ENCODE data around the gene FAM20C.

The FAM20C gene

DNA sequence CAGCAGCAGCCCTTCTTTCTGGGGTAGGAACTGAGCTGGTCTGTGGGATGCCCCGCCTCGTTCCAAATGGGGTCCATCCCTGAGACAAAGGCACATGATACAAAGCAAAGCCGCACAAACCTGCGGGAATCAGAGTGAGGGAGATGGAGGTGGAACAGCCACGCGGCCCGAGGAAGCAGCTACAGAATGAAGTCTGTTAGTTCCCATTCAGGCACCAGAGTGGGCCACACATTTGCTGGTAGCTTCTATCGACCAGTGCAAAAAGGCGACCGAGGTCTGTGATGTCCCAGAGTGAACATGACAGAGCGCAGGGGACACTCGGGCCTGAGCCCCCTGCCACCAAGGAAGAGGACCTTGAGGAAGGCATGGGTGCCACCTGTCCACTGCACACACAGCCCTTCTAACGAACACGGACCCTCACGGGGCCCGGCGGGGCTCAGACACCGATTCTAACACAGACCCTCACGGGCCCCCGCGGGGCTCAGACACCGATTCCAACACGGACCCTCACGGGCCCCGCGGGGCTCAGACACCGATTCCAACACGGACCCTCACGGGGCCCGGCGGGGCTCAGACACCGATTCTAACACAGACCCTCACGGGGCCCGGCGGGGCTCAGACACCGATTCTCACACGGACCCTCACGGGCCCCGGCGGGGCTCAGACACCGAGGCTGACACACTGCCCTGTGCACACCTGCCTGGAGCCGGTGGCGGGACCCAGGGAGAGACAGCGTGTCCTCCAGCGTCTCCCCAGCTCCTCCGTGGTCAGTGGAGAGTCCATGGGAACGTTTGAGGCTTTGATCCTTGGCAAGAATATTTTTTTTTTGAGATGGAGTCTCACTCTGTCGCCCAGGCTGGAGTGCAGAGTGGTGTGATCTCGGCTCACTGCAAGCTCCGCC, 32.8 kb upstream of the FAM20C start:
- no peak for DNase-seq

DNA sequence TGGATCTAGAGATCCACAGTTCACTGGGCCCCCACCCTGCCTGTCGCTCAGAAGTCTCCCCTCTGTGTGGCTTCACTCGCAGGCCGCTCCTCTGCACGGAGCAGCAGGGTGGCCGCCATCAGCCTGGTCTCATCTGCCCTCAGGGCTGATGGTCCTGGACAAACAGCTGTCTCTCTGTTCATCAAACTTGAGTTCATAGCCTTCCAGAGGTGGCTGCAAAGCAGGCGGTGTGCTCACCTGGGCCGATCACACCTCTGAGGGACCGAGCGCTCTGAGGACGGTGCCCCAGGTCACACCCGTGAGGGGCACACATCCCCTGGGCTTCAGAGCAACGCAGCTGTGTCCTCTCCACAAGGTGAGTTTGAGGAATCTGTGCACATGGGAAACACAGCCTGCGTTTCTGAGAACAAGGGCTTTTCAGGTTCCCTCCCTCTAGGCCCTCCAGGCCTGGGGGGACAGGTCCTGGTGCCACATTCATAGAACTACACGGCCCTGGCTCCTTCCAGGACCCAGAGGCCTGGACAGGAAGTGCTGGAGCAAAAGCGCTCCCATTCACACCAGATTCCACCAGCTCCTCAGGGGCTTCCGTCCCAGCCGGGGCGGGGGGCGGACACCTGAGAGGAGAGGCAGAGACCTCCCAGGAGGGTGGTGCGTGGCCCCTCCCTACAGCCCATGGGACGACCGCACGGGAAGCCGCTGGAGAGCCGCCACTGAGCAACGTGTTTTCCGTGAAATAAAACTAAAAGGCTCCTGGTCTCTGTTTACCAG, 31.2 kb upstream of the FAM20C start:
- no peak for DNase-seq

DNA sequence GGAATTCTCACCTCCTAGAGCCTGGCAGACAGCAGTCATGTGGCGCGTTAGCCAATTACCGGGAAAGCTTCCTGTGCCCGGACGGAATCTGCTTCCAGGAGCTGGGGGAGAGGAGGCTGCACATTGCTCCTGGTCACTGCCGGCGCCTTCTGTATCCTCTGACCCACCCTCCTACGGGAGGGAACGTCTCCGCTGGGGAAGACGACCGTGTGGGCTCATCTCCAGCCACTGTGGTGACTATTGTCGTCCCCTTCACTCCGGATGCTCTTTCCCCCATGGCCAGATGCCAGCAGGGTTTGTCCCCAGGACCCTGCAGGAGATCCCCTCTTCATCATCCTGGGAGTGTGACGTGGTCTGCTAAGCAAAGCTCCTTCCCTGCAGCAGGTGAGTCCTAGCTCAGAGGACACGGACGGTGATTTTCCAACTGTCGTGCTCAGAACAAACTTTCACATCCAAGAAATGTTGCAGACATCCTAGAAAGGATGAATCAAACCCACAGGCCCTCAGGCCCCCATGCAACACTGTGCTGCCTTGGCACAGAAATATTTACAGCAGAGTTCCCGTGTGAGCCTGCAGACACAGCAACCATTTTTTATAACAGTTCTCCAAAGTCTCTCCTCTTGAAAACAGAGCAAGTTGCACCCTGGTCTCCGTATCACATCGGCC, 29.6 kb upstream of the FAM20C start:
- DNase-seq, result no peak

DNA sequence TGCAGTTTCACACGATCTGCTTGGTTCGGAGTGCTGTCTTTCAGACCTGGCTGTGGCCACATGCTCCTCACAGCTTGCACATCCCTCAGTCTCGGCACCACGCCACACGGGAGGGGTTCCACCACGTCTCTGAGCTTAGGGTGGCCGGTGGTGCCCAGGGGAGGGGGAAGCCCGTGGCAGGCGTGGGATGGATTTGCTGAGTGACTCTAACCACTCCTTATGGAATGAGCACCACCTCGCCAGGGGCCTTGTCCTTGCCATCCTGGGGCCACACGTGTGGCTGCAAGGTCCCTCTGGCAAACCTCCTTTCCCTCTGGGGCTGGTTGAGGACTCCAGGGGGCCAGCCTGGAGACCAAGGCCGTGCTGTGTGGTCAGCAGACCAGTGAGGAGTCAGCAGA, 29.1 kb upstream of the FAM20C start:
- DNase-seq, result no peak

DNA sequence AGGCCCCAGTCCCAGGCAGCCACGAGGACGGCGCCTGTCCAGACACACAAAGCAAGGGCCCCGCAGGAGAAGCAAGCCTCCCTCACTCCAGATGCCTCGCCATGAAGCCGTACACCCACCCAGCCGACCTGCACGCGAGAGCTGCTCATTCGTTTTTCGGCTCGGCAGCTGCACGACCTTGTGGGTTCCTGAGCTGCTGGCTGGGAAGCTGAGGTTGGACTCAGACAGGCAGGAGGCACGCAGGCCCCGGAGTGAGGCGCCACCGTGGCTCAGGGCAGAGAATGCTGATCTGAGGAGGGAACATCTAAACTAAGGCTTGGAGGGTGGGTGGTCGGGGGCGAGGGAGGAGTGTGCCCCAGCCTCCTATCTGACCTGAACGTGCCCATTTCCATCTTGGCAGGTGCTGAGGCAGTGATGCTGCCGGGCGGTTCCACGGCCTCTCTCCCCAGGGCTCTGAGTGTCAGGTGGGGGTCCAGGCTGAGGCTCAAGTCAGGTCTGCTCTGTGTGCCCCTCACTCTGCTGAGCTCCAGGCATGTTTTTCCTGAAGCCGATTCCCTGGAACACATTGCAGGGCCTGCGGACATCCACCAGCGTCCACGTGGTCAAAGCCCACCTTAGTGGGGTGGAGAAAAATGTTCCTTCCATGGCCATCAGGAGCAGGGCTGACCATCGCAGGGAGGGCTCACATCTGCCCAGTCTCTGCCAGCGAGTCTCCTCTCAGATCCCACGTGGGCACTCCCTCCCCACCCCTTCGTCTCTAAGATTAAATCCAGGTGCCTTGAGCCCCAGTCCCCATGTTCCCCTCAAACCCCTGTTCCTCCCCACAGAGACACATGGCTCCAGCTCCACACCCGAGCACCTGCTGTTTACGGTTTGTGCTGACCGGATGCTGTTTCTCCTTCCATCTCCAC, 28.1 kb upstream of the FAM20C start:
- no peak for DNase-seq

DNA sequence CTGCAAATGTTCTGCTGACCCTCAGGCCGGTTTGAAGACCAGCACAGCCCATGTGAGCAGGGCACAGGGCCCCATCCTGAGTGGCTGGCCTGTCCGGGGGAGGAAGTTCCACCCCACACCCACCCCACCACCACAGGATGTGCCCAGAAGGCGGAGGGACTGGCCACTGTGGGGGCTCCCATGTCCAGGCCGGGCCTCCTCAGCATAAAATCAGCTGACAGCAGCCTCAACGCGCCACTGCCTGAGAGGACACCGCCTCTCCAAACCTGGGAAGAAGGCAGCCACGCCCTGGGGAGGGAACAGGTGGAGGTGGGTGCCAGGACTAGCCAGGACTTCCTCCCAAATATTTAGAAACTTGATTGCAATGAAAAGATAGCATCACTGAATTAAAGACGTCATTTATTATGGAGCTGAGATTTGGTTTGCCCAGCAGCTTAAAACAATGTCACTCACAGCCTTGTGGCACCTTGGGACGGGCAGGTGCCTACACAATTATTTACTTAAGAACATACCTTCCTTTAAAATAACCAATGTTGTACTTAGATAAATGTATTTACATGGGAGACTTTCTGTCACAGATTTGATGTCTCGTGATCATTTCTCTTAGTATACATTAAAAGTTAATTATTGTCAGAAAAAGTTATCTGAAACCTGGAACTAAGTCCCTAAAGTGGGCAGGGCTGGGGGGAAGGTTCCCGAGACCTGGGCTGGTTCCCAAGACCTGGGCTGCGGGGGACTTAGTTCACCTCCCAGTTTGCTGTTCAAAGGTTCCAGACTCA, 27.3 kb upstream of the FAM20C start:
- no peak for DNase-seq

DNA sequence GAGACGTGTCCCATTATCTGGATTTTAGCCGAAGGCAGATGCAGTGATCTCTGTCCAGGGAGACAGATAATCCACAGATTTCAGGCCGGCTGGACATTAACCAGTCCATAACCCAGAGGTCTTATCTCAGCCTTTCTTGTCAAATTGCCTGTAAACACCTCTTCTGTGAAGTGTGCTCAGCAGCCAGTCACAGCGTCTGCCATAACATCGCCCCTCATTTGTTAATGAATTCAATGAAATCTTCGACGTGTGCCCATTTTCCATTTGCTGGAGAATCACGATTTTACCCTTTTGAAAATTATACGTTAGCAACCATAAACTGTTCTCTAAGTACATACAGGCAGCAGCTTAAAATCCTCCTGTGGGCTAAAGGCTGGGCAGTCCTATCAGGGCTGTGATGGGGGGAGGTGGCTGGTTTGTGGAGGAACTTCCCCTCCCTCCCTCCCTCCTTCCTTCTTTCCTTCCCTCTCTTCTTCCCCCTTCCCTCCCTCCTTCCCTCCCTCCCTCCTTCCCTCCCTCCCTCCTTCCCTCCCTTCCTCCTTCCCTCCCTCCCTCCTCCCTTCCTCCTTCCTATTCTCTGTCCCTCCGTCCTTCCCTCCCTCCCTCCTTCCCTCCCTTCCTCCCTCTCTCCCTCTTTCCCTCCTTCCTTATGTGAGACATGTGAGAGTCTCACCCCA, 26.6 kb upstream of the FAM20C start:
- DNase-seq, result no peak

DNA sequence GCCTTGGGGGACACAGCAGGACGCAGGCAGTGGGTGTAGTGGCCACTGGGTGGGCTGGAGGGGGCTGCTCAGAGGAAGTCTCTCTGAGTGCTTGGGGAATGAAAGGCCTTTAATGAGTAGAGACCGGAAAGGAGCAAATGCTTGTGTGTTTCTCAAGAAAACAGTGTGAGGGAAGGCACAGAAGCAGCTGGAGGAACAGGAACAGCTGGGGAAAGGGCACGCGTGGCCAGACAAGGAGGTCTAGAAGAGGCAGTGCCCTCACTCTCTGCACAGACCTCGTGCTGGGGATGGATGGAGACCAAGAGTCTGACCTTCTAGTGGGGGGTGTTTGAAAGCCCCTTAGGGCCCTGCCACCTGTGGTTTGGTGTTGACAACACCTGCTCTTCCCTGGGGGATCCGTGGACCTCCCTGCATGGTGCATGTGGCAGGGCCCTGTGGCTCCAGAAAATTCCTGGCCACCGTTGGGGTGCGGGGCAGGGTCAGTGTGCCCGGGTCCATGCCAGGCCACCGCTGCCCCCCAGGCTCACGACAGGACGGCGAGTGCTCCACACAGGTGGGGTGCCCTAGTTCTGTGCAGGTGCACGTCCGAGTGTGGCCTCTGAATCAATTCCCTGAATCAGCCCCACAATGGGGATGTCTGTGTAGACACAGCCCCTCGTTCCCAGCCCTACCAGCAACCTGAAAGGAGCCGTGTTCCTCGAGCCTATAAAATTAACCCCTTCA, 25.9 kb upstream of the FAM20C start:
- no peak for DNase-seq

DNA sequence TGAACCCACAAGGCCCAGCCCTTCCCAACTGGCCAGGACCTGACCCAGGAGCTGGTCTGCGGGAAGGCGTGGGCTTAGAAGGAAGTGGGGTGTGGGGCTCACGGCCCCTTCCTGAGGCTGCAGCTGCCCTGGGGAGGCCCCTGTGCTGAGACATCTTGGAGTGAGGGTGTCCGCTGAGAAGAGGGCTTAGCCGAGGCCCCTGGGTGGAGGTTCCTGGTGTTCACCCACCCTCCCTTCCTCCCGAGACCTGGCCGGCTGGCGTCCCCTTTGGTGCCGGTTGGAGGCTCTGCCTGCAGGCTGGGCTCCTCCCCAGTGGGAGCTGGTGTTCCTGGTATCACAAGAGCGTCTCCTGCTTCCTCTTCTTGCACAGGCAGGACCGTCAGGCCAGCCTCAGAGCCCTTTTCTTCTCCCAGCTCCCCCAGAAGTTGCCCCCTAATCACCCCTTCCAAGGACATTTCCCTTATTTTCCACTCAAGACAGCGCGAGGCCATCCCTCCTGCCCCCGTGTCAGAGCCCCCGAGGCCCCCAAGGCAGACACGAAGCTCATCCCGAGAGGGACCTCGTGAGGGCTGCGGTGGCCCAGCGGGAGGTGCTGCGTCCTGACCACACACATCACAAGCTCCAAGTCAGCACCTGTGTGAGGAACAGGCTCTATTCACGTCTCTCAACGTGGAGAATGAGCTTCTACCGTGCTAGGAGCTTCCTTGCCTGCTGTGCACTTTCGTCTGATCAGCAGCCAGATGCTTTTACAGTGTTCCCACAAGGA, 25.1 kb upstream of the FAM20C start:
- DNase-seq, result no peak

DNA sequence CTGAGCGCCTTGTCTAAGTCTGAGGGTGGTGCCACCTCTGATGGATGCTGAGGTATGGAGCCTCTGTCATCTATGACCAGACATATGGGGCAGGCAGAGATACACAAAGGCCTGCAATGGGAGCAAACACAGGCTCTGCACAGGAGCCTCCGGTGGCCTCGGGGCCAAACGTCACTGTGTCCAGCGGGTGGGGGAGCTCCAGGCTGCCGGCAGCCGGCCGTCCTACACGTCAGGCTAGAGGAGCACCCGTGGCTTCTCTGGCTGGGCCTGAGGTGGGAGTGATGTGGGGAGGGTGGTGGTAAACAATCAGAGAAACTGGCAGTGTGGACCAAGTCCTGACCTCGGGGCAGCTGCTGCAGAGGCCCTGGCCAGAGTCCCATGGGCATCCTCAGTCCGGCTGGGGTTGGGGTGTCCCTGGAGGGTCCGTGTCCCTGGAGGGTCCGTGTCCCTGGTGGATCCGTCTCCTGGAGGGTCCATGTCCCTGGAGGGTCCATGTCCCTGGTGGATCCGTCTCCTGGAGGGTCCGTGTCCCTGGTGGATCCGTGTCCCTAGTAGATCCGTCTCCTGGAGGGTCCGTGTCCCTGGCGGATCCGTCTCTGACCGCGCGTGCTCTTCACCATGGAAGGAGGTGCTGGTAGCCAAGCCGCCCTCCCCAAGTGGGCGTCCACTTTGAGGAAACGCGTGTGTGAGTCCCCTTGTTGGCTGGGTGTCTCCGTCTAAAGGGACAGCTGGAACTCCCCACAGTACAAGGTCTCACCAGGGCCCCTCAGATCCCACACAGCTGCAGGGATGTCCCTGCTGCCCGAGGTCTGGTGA, 24.2 kb upstream of the FAM20C start:
- no peak for DNase-seq

DNA sequence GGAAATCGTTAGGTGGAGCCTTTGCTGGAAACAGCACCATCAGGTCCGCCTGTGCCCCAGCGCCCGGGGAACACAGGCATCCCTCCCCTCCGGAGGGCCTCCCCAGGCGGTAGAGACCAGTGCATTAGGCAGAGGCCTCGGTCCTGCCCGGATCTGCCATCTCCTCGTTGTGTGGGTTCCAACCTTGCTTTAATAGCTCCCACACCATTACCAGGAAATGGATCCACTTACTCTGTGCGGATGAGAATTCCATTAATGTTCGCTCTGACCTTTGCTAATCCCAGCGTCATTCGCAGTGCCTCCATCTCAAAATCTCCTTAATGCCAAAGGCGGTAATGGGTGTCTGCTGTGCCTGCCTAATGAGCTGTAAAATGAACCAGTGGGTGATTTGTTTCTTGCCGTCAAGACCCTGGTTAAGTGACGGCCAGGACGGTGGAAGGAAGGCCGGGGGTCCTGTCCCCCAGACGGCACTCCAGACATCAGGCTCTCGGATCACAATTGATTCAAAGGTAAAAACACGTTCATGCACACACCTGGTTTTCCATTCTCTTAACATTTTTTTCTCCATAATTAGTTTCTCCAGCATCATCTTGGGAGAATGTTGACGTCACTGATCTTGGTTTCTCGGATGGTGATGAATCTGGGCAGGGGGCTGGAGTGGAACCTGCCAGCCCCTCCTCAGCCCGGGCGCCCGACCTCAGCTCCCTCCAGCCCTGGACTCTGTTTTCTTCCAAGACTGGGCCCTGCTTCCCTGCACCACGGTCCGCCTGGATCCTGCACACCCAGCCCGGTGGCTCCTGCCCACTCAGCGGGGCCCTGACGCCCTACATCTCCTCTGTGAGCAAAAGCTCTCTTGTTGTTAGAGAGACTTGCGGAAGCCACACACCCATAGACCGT, 22.8 kb upstream of the FAM20C start:
- DNase-seq, result no peak

DNA sequence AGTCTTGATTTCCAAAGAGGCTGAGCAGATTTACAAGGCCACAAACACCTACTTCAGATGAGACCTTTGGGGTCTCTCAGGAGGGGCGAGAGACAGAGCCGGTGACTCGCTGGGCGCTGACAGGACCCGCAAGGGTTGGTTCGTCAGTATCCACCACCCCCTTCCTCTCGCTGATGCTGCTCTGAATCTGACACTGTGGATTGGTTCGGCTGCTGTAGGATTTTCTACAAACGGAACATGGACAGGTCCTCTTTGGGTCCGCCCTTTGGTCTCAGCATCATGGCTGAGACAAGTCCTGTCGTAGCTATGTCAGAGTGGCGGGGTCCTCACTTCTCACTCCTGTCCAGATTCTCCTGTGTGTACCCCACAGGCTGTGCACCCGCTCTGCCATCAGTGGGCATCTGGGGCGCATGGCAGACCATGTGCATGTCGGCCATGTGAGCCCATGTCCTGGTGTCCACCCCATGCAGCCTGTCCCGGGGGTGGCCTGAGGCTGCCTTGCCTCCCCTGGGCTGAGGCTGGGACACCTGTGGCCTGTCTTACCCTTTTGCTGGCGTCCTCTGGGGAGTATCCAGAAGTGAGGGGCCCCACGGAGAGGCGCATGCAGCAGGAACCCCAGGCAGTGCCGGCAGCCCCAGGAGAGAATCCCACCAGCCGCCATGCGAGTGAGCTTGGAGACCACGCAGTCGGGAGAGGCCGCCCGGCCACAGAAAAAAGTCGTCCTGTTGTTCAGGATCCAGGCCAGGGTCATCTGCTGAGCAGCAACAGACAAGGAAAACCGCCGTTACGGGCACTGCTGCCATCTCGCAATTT, 21.6 kb upstream of the FAM20C start:
- DNase-seq, result no peak

DNA sequence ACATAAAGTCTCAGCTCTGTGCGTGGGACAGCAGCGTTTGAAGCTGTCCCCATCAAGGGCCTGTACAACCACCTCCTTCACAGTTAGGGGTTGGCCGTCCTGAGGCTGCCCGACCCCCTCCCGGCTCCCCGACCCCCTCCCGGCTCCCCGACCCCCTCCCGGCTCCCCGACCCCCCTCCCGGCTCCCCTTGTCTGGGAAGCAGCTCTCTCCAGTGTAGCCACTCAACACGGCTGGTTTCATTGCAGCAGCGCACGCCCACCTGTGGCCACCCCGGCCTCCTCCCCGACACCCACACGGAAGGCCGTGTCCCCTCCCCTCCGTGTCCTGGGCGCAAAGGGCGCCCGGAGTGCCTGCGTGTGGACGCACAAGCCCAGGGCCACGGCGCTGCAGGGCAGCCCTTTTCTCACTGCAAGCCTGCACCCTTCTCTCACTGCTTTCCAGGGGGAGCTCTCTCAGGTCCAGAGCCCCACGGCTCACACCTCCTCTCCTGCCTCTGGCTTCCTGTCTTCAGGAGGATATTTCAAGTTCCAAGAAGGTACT, 20.9 kb upstream of the FAM20C start:
- DNase-seq, result no peak

DNA sequence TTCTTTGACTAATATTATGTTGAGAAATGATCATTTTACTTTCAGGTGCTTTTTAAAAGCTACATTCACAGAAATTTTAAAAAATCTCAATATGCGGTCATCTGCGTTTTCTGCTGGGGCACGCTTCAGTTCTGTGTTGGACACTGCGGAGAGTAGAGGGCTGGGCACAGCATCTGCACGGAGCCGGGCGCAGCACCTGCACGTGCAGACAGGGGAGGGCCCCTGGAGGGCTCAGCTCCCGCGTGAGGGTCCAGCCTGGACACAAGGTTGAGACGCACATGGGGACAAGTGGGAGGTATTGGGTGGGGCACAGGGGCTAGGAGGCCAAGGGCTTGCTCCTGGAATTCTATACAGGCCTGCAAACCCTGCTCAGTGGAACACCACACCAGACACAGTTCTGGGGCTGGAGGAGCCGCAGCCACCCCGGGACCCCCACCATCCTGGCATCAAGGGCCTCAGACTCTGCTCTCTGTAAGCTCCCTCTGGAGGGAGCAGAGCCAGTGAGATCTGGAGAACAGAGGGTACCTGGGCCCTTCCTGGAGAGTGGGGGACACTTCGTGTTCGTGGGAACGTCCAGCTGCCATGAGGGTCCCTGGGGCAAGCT, 20.4 kb upstream of the FAM20C start:
- DNase-seq, result no peak

DNA sequence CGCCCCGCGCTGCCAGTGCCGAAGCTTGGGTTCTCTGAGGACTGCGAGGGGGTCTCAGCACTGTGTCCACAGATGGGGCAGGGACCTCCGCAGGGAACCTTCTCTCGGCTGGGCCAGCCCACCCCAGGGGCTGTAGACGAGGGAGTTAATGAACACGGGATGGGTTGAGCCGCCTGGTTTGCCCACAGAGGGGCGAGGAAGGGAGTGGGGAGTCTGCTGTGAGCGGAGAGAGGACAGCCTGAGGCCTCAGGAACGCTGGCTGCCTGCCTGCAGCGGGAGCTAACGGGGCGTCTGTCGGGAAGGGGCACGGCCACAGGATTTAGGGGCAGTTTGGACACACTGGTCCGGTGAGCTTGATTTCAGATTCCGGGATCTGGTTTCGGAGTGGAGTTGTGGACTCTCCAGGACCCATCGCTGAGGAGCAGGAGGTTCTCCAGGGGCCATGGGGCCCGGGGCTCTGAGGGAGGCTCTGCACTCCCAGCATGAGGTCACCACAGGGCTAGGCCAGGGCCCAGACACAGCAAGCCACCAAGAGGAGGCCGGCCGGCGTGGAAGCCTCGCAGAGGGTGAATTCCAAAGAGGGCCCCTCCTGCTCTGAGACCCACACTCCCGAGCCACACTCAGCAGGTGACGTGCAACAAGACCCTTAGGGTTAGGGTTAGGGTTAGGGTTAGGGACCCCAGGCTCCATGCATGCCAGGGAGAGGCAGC, 19.0 kb upstream of the FAM20C start:
- no peak for DNase-seq

Measured in activated CD4-positive, CD25-positive, alpha-beta regulatory T cell (primary cell).